MM.1S (cell line): ENCODE measurements around the gene DNMT3B.

Source experiments
- DNase-seq: peaks from one replicate; pipeline ENCODE4 v3.0.0-alpha.2; 2015
- H2AFZ ChIP-seq: fragments of 300-600 bp; sonication (generic); 2 replicates; pipeline ENCODE4 v1.6.0; 2016; ENCODE audit warnings: antibody characterized with exemption, low read length
- H3F3A ChIP-seq: fragments of 300-600 bp; sonication (generic); 2 replicates; pipeline ENCODE4 v1.6.1; 2016; ENCODE audit warnings: mild to moderate bottlenecking, antibody characterized with exemption, low read length, moderate library complexity, mixed read lengths; ENCODE audit not compliant: insufficient read depth
- H3K27ac ChIP-seq: fragments of 300-600 bp; sonication (generic); 2 replicates; pipeline ENCODE4 v1.5.1; 2016; ENCODE audit warnings: mild to moderate bottlenecking, low read length
- H3K27me3 ChIP-seq: fragments of 300-600 bp; sonication (generic); replicated peaks from 2 replicates; pipeline ENCODE4 v1.6.0; 2016; ENCODE audit warnings: low read length; ENCODE audit not compliant: insufficient read depth
- H3K36me3 ChIP-seq: fragments of 300-600 bp; sonication (generic); replicated peaks from 2 replicates; pipeline ENCODE4 v1.6.1; 2016; ENCODE audit warnings: mild to moderate bottlenecking, low read length, mixed read lengths; ENCODE audit not compliant: insufficient read depth
- H3K4me1 ChIP-seq: fragments of 300-600 bp; sonication (generic); 2 replicates; pipeline ENCODE4 v1.6.1; 2016; ENCODE audit warnings: low read length, mixed read lengths
- H3K4me2 ChIP-seq: fragments of 300-600 bp; sonication (generic); 2 replicates; pipeline ENCODE4 v1.6.0; 2016; ENCODE audit warnings: low read depth, low read length
- H3K4me3 ChIP-seq: fragments of 300-600 bp; sonication (generic); 2 replicates; pipeline ENCODE4 v1.5.1; 2016; ENCODE audit warnings: low read length, mixed read lengths
- H3K79me2 ChIP-seq: fragments of 300-600 bp; sonication (generic); 2 replicates; pipeline ENCODE4 v1.6.1; 2016; ENCODE audit warnings: mixed run types, low read length, mixed read lengths
- H3K9ac ChIP-seq: fragments of 300-600 bp; sonication (generic); 2 replicates; pipeline ENCODE4 v1.6.1; 2016; ENCODE audit warnings: low read length, mixed read lengths
- H3K9me2 ChIP-seq: fragments of 300-600 bp; sonication (generic); replicated peaks from 2 replicates; pipeline ENCODE4 v1.6.1; 2016; ENCODE audit warnings: mild to moderate bottlenecking, low read length, mixed read lengths; ENCODE audit not compliant: insufficient read depth
- H3K9me3 ChIP-seq: fragments of 300-600 bp; sonication (generic); replicated peaks from 2 replicates; pipeline ENCODE4 v1.6.1; 2016; ENCODE audit warnings: mild to moderate bottlenecking, low read length, mixed read lengths; ENCODE audit not compliant: insufficient read depth
- H4K20me1 ChIP-seq: fragments of 300-600 bp; sonication (generic); 2 replicates; pipeline ENCODE4 v1.6.1; 2016; ENCODE audit warnings: mild to moderate bottlenecking, low read length, moderate library complexity, mixed read lengths; ENCODE audit not compliant: insufficient read depth
- EZH2 ChIP-seq: fragments of 300-600 bp; sonication (generic); optimal IDR thresholded peaks from 2 replicates; pipeline ENCODE3; 2017; ENCODE audit warnings: low read depth, mild to moderate bottlenecking, antibody characterized with exemption, low read length, mixed read lengths
- EZH2phosphoT487 ChIP-seq: fragments of 300-600 bp; sonication (generic); IDR thresholded peaks from 2 replicates; pipeline ENCODE4 v1.6.1; 2018; ENCODE audit warnings: antibody characterized with exemption, low read length
- TF ChIP-seq, protein P1 (sequence below): fragments of 300-600 bp; sonication (generic); IDR thresholded peaks from 2 replicates; pipeline ENCODE4 v1.5.1; 2016; ENCODE audit warnings: antibody characterized with exemption, low read length, mixed read lengths

The DNMT3B gene

DNA sequence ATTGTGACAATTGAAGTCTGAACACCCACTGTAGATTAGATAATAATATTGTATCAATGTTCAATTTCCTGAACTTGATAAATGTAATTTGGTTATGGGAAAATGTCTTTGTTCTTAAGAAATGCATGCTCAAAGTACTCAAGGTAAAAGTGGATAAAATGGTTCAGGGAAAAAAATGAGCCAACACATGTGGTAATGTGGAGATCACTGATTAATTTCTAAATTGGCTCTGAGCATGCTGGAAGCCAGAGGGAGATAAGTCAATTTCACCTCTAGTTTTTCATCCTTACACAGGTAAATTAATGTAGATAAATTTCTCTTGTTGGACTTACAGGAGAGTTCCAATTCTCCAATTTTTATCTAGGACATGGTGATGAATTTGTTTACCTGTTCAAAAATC is 10.9 kb upstream of the DNMT3B start:
- Histone ChIP-seq H3K27me3 (no peaks in the 10 kb centered on the region), H3K4me3 (no peak overlapping the region), H3K9me2 (no peaks in the 10 kb centered on the region), H4K20me1 (no peaks in the 10 kb centered on the region), H3K27ac (no peak overlapping the region), H3K9me3 (no peaks in the 10 kb centered on the region), H3K4me2 (no peak overlapping the region), H2AFZ (no peak overlapping the region), H3K4me1 (no peaks in the 10 kb centered on the region), H3K79me2 (no peaks in the 10 kb centered on the region), H3K9ac (no peak overlapping the region), H3K36me3 (no peaks in the 10 kb centered on the region), H3F3A (no peaks in the 10 kb centered on the region)
- TF ChIP-seq, protein P1, sequence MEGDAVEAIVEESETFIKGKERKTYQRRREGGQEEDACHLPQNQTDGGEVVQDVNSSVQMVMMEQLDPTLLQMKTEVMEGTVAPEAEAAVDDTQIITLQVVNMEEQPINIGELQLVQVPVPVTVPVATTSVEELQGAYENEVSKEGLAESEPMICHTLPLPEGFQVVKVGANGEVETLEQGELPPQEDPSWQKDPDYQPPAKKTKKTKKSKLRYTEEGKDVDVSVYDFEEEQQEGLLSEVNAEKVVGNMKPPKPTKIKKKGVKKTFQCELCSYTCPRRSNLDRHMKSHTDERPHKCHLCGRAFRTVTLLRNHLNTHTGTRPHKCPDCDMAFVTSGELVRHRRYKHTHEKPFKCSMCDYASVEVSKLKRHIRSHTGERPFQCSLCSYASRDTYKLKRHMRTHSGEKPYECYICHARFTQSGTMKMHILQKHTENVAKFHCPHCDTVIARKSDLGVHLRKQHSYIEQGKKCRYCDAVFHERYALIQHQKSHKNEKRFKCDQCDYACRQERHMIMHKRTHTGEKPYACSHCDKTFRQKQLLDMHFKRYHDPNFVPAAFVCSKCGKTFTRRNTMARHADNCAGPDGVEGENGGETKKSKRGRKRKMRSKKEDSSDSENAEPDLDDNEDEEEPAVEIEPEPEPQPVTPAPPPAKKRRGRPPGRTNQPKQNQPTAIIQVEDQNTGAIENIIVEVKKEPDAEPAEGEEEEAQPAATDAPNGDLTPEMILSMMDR, result no peak
- TF ChIP-seq EZH2phosphoT487, result no peak
- no peak for TF ChIP-seq EZH2
- DNase-seq, result no peak

DNA sequence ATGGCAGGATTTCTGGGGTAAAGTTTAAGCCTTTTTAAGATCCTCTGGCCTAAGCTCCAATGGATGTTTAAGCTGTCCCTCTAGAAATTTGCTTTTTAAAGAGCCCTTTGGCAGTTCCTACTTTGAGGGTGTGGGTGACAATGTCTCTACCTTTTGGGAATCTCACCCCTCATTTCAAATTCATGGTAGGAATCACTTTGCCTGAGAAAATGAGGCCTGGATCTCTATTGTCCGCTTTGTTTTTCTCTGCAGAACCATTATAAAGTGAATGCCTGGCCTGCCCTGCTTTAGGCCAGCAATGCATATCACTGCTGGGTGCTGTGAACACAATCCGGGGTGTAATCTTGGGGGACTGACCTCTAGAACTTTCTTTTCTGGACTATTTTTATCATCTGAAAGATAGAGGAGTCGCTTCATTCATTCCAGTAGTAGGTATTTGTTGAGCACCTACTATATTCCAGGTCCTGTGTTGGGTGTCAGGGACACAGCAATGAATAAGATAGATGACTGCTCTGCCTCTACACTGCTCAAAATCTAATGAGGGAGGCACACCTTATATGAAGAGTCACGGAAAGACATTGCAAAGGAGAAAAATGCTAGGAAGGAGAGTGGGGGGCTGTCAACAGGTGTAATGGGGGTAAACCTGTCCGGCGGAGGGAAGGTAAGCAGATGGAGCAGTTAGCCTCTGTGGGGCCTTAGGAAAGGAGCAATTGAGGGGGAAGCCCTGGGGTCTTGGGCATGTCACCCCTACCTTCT is 10.3 kb upstream of the DNMT3B start:
- H3F3A ChIP-seq, result no peaks in the 10 kb centered on the region
- no peaks in the 10 kb centered on the region for H3K27me3 ChIP-seq
- TF ChIP-seq, protein P1, result no peak
- no peak for TF ChIP-seq EZH2
- no peak for TF ChIP-seq EZH2phosphoT487
- H3K27ac ChIP-seq, result no peak overlapping the region
- H3K9ac ChIP-seq, result no peak overlapping the region
- no peaks in the 10 kb centered on the region for H3K9me2 ChIP-seq
- H3K79me2 ChIP-seq, result no peaks in the 10 kb centered on the region
- no peak overlapping the region for H2AFZ ChIP-seq
- H3K4me2 ChIP-seq, result no peak overlapping the region
- H3K9me3 ChIP-seq, result no peaks in the 10 kb centered on the region
- no peaks in the 10 kb centered on the region for H3K4me1 ChIP-seq
- DNase-seq, result no peak
- H4K20me1 ChIP-seq, result no peaks in the 10 kb centered on the region
- no peak overlapping the region for H3K4me3 ChIP-seq
- H3K36me3 ChIP-seq, result no peaks in the 10 kb centered on the region

DNA sequence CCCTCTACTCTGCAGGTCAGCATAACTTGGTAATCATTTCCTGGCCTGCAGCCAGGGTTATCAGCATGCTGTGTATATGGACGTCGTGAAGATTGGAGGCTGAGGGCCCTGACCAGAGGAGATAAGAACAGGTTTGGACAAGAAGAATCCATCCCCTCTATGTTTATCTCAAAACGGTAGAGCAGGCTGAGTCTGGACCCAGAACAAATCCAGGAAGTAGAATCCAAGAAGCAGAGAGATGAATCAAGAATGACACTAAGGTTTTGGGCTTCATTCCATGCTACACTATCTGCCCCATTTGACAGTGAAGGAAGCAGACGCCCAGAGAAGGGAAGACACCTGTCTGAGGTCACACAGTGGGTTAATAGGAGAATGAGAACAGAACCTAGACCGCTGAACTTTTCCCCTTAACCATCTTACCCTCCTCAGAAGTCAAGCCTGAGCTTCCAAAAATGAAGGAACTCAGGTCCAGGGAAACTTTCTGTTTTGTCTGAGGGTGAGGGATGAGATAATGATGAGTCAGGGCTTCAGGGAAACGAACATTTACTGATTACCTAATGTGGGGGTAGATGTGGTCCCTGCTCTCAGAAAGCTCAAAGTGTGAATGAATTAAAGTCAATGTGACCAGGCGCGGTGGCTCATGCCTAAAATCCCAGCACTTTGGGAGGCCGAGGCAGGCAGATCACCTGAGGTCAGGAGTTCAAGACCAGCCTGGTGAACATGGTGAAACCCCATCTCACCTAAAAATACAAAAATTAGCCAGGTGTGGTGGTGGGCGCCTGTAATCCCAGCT is 9.5 kb upstream of the DNMT3B start:
- TF ChIP-seq, protein P1, result no peak
- TF ChIP-seq EZH2 (no peak), EZH2phosphoT487 (no peak)
- Histone ChIP-seq H3K27ac (no peak overlapping the region), H3K4me3 (no peak overlapping the region), H4K20me1 (no peaks in the 10 kb centered on the region), H2AFZ (no peak overlapping the region), H3K9me2 (no peaks in the 10 kb centered on the region), H3K9ac (no peak overlapping the region), H3K4me1 (no peaks in the 10 kb centered on the region), H3K4me2 (no peak overlapping the region), H3K79me2 (no peaks in the 10 kb centered on the region), H3K36me3 (no peaks in the 10 kb centered on the region), H3K27me3 (no peaks in the 10 kb centered on the region), H3K9me3 (no peaks in the 10 kb centered on the region), H3F3A (no peaks in the 10 kb centered on the region)
- DNase-seq, result no peak
